Colon (tissue), 2 donors: ENCODE measurements around the gene KCNK4.

ENCODE experiments used
- FAIRE-seq: peaks from 2 replicates; lab custom pipeline; 2012; peaks lifted over from hg19 to GRCh38; lab: Jason Lieb, UNC
- donor health status: control.
- donor health status: control.

Gene KCNK4

DNA sequence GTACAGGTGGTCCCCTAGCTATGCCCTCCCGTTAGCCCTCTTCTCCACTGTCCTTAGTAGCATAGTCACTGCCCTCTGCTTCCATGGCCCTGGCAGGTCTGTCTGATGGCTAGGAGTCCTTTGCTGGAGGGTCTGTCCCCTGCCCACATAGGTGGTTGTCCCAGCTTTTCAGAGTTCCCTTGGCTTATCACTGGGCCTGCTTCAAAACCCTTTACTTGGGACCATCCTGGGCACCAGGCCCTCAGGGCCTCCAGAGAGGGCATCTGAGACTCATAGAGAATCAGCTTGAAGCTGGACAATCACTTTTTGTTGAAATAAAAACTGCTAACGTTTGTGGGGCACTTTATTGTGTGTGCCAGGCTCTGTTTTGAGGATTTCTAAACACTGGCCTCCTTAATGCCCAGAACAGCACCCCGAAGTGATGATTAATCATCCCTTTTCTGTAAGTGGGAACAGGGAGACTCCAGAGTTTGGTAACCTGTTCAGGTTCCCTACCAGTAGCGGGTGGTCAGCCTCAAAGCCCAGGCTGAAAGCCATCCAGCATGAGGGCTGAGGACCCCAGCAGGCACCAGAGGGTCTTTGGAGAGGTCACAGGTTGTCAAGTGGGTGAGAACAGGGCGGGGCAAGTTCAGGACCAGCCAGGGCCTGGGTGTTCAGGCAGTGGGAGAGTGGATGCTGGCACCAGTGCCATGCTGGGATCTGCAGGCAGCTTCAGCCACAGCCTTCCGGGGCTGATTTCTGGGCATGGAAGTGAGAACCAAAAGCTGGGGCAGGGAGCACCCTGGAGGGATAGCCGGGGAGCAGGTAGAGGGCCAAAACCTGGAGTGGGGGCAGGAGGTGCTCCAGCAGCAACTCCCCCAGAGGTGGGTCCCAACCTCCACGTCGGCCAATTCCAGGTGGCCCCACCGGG lies 495 bp upstream of the KCNK4 start:
- FAIRE-seq: no peak

DNA sequence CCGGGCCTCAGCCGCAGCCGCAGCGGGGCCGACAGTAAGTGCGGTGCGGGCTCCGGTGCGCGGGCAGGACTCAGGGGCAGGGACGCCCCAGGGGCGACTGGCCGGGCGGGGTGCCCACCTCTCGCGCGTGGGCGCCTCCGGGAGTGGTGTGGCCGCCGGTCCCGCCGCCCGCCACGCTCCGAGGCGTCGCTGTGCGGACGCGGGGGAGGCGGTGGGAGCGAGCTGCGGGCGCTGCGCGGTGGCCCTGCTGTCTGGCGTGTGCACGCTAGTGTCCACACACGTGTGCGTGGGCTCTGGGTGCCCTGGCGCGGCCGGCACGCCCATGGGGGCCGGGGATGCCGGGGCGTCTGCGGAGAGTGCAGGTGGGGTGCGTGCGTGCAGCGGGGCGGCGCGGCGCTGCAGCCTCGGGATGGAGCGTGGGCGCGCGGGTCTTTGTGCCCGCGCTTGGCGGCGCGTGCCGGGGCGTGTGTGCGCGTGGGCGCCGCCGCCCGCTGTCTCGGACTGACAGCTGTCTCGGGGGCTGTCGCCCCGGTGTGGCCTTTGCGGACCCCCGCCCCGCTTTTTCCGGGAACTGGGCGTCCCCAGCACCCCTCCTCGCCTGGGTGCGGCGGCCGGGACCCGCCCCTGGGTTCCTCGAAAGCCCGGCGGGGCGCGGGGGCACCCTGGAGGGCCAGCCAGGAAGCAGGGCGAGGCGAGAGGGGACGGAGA lies 804 bp downstream of the KCNK4 start:
- FAIRE-seq: no peak

GRCh38 chr11:64292460-64293254 lies 1.6 kb downstream of the KCNK4 start:
- FAIRE-seq: no peak

- FAIRE-seq: no peak
Observed at GRCh38 chr11:64294774-64295173, 3.7 kb downstream of the KCNK4 start.

- FAIRE-seq: no peak
Observed at GRCh38 chr11:64295760-64296159, 4.7 kb downstream of the KCNK4 start.

DNA sequence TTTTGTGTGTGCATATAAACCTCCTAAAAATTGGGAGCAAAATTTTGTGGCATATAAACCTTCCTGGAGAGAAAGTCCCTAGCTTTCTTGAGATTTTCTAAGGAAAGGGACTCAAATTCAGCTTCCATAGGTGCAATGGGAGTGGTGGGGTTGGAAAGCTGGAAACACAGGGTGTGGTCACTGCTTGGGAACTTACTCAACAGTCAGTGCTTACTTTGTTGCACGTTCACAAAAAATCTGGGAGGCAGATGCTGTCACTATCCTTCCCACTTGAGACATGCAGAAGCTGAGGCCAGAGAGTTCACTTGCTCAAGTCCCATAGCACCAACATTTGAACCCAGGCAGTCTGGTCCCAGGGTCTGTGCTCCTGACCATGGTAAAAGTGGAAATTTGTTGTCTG lies 5.1 kb downstream of the KCNK4 start:
- no peak for FAIRE-seq

GRCh38 chr11:64296830-64297698 lies 6.0 kb downstream of the KCNK4 start:
- FAIRE-seq: no peak

DNA sequence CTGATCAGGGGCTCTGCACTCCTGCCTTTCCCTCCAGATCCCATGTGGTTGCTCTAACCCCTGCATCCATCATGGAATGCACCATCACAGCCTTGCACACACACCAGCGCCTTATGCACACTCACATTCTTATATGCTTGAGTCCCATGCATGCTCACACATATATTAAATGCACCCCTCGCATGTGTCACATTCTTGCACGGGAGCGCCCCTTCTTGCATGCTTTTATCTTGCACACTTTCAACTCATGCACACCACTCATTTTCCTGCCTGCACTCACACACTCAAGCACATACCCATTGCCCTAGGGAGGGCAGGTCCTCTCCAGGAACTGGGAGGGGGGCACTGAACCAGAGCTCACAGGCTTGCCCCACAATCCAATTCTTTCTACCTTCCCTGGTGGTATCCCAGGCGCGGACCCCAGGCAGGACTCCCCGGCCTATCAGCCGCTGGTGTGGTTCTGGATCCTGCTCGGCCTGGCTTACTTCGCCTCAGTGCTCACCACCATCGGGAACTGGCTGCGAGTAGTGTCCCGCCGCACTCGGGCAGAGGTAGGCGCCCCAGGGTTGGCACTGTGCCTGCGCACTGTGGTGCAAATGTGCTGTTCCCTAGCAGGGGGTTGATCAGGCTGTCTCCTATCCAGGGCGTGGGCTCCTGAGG lies 6.7 kb downstream of the KCNK4 start:
- no peak for FAIRE-seq

DNA sequence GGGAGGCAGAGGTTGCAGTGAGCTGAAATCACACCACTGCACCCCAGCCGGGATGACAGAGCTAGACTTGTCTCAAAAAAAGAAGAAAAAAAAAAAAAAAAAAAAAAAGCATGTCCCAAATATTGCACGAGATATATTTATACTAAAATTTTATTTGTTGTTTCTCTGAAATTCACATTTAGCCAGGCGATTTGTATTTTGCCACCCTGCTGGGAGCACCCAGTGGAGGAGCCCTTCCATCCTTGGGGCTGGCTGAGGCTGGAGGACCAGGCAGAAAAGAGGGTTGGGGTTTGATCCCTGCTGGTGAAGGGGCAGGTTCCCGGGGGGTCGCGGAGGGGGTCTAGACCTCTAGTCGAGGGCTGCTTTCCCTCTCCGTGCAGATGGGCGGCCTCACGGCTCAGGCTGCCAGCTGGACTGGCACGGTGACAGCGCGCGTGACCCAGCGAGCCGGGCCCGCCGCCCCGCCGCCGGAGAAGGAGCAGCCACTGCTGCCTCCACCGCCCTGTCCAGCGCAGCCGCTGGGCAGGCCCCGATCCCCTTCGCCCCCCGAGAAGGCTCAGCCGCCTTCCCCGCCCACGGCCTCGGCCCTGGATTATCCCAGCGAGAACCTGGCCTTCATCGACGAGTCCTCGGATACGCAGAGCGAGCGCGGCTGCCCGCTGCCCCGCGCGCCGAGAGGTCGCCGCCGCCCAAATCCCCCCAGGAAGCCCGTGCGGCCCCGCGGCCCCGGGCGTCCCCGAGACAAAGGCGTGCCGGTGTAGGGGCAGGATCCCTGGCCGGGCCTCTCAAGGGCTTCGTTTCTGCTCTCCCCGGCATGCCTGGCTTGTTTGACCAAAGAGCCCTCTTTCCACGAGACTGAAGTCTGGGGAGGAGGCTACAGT lies 8.1 kb downstream of the KCNK4 start:
- no peak for FAIRE-seq

- FAIRE-seq: no peak
Observed at GRCh38 chr11:64299847-64300648, 8.9 kb downstream of the KCNK4 start, which contains the start of gene CATSPERZ. Gene CATSPERZ, plus strand, starts transcription at chr11:64300358. Its CDS starts 53 bp downstream, at chr11:64300411.

DNA sequence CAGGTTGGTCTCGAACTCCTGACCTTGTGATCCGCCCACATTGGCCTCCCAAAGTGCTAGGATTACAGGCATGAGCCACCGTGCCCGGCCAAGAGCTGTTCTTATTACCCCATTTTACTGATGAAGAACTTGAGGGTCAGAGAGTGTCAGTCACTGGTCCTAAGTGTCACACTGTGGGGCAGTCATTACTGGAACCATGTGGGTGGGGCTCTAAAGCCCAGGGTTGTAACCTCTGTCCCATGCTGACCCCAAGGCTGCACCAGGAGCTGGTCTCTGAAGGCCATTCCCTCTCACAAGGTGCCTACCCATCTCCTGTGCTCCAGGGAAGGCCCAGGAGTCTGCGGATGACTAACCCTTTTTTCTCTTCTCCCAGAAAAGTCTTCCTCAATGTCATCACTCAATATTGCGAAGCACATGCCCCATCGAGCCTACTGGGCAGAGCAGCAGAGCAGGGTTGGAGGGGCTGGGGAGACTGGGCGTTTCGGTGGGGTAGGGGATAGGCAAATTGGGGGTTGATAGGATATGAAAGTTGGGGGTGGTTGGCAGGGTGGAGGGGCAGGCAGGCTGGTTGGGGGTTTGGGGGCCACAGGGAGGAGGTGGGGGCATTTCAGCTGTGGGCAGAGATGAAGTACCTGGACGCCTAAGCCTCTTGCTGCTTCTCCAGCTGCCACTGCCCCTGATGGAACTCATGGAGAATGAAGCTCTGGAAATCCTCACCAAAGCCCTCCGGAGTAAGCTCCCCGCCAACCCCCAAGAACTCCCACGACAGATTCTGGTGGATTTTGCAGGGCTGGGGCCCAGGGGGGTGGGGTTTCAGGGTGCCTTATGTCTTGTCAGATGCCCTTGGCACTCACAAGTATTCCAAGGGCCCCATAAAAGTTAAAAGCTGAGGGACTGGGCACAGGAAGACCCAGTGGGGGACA lies 12.3 kb downstream of the KCNK4 start:
- FAIRE-seq: no peak

DNA sequence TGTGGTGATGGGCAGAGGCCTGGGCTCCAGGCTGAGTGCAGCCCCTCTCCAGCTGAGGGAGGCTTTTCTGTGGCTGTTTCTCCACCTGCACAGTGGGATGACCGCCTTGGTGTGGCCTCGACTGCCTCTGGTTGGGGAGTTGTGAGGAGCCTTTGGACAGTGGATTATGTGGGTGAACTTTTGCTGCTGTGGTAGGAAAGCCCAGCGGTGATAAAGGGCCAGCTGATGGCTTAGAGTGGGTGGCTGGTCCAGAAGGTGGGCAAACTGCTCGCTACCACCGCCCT lies 12.9 kb downstream of the KCNK4 start:
- no peak for FAIRE-seq

DNA sequence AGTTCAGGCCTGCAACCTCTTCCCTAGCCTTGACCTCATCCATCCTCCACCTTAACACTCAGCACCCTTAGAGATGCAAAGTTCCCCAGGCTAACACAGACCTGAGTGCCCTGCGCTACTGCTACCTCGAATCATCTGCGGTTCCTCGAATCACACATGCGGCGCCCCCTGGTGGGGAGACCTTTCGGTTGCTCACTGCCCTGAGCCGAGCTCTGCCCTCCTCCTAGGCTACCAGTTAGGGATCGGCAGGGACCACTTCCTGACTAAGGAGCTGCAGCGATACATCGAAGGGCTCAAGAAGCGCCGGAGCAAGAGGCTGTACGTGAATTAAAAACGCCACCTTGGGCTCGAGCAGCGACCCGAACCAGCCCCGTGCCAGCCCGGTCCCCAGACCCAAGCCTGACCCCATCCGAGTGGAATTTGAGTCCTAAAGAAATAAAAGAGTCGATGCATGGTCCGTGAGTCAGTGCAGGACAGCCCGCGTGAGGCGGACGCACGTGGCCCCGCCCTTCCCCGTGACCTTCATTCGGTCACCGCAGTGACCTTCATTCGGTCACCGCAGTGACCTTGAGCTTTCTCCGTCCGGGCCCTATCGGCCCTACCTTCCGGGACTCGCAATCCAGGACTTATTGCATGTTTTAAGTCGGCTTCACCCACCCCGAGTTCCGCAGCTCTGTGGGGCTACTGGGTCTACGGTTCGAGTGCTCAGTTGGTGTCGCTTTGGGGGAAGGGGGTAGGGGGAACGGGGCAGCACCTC lies 13.4 kb downstream of the KCNK4 start:
- no peak for FAIRE-seq

DNA sequence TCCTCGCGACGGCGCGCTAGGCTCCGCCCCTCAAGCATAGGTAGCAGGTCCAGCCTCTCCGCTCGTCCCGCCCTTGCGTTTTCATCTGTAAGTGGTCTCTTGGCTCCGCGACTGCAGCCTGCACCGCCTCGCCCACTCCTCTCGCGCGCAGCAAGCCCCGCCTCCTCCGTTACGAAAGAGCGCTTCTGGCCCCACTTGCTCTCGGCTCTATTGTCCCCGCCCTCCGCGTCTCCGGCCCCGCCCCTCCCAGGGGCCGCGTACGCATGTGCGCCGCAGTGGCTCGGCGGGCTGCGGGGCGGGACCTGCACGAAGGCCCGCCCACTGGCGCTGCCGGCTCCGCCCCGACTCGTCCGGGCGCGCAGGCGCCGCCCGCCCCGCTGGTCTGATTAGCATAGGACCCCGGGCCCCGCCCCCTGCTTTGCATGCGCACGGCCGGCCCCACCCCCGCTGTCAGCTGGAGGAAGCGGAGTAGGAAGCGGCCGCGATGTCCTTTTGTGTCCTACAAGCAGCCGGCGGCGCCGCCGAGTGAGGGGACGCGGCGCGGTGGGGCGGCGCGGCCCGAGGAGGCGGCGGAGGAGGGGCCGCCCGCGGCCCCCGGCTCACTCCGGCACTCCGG lies 14.1 kb downstream of the KCNK4 start, which contains the start of gene ESRRA:
ESRRA (plus strand) TSS at position 450 of the 616 bp plus-strand sequence. CDS start 1,656 bp downstream, outside the sequence.
- FAIRE-seq: no peak

DNA sequence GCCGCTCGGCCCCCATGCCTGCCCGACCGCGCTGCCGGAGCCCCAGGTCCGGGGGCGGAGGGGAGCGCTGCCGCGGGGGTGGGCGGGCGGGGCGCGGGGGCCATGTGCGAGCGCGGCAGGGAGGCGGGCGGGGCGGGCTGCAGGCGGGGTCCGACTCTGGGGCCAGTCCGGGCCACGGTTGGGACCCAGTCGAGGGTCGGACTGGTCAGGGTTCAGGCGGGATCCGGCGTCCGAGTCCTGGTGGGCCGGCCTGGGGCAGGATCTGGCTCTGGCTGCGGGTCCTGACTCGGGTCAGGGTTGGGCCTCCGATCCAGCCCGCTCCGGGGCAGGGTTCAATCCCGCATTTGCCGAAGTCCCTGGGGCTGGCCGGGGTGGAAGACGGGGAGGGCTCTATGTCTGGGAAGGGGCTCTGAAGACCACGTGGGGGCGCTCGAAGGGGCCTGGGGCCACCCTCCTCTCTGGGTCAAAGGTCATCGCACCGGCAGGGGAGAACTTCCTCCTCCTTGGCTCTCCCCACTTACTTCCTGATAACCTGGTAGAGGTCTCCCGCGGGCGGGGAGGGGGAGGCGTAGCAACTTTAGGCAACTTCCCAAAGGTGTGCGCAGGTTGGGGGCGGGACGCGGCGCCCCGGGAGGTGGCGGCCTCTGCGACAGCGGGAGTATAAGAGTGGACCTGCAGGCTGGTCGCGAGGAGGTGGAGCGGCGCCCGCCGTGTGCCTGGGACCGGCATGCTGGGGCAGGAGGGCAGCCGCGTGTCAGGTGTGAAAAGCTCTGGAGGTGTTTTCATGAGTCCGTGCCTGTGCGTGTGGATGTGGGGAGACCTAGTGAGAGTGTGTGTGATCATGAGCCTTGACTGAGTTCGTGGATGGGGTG lies 14.8 kb downstream of the KCNK4 start:
- no peak for FAIRE-seq

DNA sequence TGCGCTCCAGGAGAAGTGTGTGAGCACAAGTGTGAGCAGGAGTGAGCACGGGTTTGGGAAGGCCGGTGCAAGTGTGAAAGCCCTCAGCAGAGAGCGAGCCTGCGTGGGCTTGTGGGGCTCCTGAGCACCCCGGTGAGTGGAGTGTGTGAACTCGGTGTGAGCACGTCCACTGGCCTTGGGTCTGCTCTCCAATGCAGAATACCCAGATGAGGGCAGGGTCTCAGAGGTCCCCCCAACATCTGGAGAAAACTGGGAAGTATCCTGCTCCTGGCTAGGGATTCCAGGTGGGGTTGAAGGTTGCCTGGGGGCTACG lies 15.4 kb downstream of the KCNK4 start:
- no peak for FAIRE-seq
